CD4-positive, alpha-beta T cell treated with Interleukin-21 for 1 hour (primary cell): ENCODE results near the gene MYL9.
A peak's percentile ranks its signal among the peaks of the same experiment; 100 is the strongest.

Experiments used
- DNase-seq: peaks from one replicate; pipeline ENCODE4 v3.0.0-alpha.2; 2020

The MYL9 gene

GRCh38 chr20:36549942-36550789 is 8.8 kb downstream of the MYL9 start:
- DNase-seq = no peak

GRCh38 chr20:36550790-36551299 is 9.5 kb downstream of the MYL9 start:
- no peak for DNase-seq

GRCh38 chr20:36555248-36555647 is 13.9 kb downstream of the MYL9 start:
- DNase-seq = no peak

GRCh38 chr20:36562724-36563123 is 21.4 kb downstream of the MYL9 start:
- no peak for DNase-seq

- no peak for DNase-seq
These were observed 22.1 kb downstream of the MYL9 start for GRCh38 chr20:36563374-36563773.

- DNase-seq = peak; percentile 33
These were observed 22.9 kb downstream of the MYL9 start for GRCh38 chr20:36564078-36564725.

GRCh38 chr20:36564726-36565121 is 23.4 kb downstream of the MYL9 start:
- DNase-seq = peak; percentile 45

GRCh38 chr20:36565520-36565919 is 24.2 kb downstream of the MYL9 start:
- DNase-seq = no peak

- no peak for DNase-seq
These were observed 28.6 kb downstream of the MYL9 start for GRCh38 chr20:36569847-36570429.

- no peak for DNase-seq
These were observed 30.5 kb downstream of the MYL9 start for GRCh38 chr20:36571564-36572504.

GRCh38 chr20:36572701-36573102 is 31.4 kb downstream of the MYL9 start:
- peak; percentile 68 for DNase-seq

- DNase-seq = peak; percentile 93
These were observed 31.9 kb downstream of the MYL9 start, which contains the start of gene TGIF2 for GRCh38 chr20:36573103-36573797. Gene TGIF2, plus strand, starts transcription at chr20:36573597. Its CDS starts 5,178 bp downstream, at chr20:36578775.

GRCh38 chr20:36573798-36574365 is 32.6 kb downstream of the MYL9 start:
- peak; percentile 51 for DNase-seq

GRCh38 chr20:36574366-36575135 is 33.2 kb downstream of the MYL9 start:
- peak; percentile 62 for DNase-seq

- no peak for DNase-seq
These were observed 34.7 kb downstream of the MYL9 start for GRCh38 chr20:36576081-36576445.

- DNase-seq = no peak
These were observed 37.2 kb downstream of the MYL9 start for GRCh38 chr20:36578356-36579041.

GRCh38 chr20:36579996-36580545 is 38.8 kb downstream of the MYL9 start:
- DNase-seq = no peak

- peak; percentile 34 for DNase-seq
These were observed 41.0 kb downstream of the MYL9 start for GRCh38 chr20:36582322-36582721.

- no peak for DNase-seq
These were observed 41.5 kb downstream of the MYL9 start for GRCh38 chr20:36582821-36583220.

- no peak for DNase-seq
These were observed 42.7 kb downstream of the MYL9 start for GRCh38 chr20:36584018-36584481.
